Measurements from ENCODE around the gene NLRP7. TPM values are rescaled to one million over a fixed set of nuclear protein-coding genes. Genes with fewer than 3 reads are reported as not detected.
"Not testable (repeated sequence)": the region's sequence is repeated elsewhere in the genome, so short reads cannot be mapped to it uniquely, and the experiment has no call there.

Gene NLRP7
- total and polyA plus RNA-seq, 2 experiments from 2014 or later = 0.73 to 1.8 TPM

- no peak within 1 kb of the TSS for H3K27ac ChIP-seq
- H3K36me3 ChIP-seq = no peaks in the 10 kb centered on the region
- H3K9me3 ChIP-seq (ENCODE audit: low read depth) = no peaks in the 10 kb centered on the region
These were observed 41.4 kb downstream of the NLRP7 start, which contains the start of gene NCR1 for GRCh38 chr19:54905803-54906511. Gene NCR1 (plus strand): TSS chr19:54906148. CDS start chr19:54906188, 40 bp downstream.

GRCh38 chr19:54905421-54905802 lies 41.9 kb downstream of the NLRP7 start:
- H3K9me3 ChIP-seq (ENCODE audit: low read depth) = no peaks in the 10 kb centered on the region
- no peaks in the 10 kb centered on the region for H3K36me3 ChIP-seq
- no peak for DNase-seq (ENCODE audit: low read depth in 1 of 2, low spot score in 1 of 2)
- H3K4me3 ChIP-seq = no peak overlapping the region
- no peaks in the 10 kb centered on the region for H3K4me1 ChIP-seq (ENCODE audit: low read depth)
- TF ChIP-seq CTCF (IDR thresholded peaks at IDR 0.05; ENCODE audit: low read depth, low read length) = no peak
- H3K27me3 ChIP-seq = no peaks in the 10 kb centered on the region
- no peak overlapping the region for H3K27ac ChIP-seq

More at GRCh38 chr19:54905803-54906511, 41.4 kb downstream of the NLRP7 start, which contains the start of gene NCR1:
- Histone ChIP-seq H3K4me3 (no peak within 1 kb of the TSS), H3K4me1 (ENCODE audit: low read depth) (no peaks in the 10 kb centered on the region), H3K27me3 (no peaks in the 10 kb centered on the region)
- DNase-seq (ENCODE audit: low read depth in 1 of 2, low spot score in 1 of 2) = no peak
- TF ChIP-seq CTCF (IDR thresholded peaks at IDR 0.05; ENCODE audit: low read depth, low read length) = no peak

GRCh38 chr19:54904261-54904660 lies 43.1 kb downstream of the NLRP7 start:
- H3K27me3 ChIP-seq; H3K36me3 ChIP-seq; H3K4me1 ChIP-seq (ENCODE audit: low read depth); H3K27ac ChIP-seq; H3K9me3 ChIP-seq (ENCODE audit: low read depth); H3K4me3 ChIP-seq; DNase-seq (ENCODE audit: low read depth in 1 of 2, low spot score in 1 of 2): not testable (repeated sequence)

GRCh38 chr19:54903303-54903702 lies 44.0 kb downstream of the NLRP7 start:
- Histone ChIP-seq H3K36me3 (no peaks in the 10 kb centered on the region), H3K27ac (no peak overlapping the region), H3K27me3 (no peaks in the 10 kb centered on the region), H3K4me3 (no peak overlapping the region), H3K4me1 (ENCODE audit: low read depth) (no peaks in the 10 kb centered on the region), H3K9me3 (ENCODE audit: low read depth) (no peaks in the 10 kb centered on the region)
- TF ChIP-seq CTCF (IDR thresholded peaks at IDR 0.05; ENCODE audit: low read depth, low read length) = no peak
- no peak for DNase-seq (ENCODE audit: low read depth in 1 of 2, low spot score in 1 of 2)

- no peak overlapping the region for H3K27ac ChIP-seq
- no peak for TF ChIP-seq CTCF (IDR thresholded peaks at IDR 0.05; ENCODE audit: low read depth, low read length)
- no peaks in the 10 kb centered on the region for H3K4me1 ChIP-seq (ENCODE audit: low read depth)
- DNase-seq (ENCODE audit: low read depth in 1 of 2, low spot score in 1 of 2) = no peak
- no peaks in the 10 kb centered on the region for H3K9me3 ChIP-seq (ENCODE audit: low read depth)
- no peaks in the 10 kb centered on the region for H3K27me3 ChIP-seq
- no peaks in the 10 kb centered on the region for H3K36me3 ChIP-seq
- H3K4me3 ChIP-seq = no peak overlapping the region
These were observed 45.3 kb downstream of the NLRP7 start for GRCh38 chr19:54902061-54902460.

GRCh38 chr19:54901153-54901552 lies 46.2 kb downstream of the NLRP7 start:
- not testable (repeated sequence) for H3K36me3 ChIP-seq; H3K4me1 ChIP-seq (ENCODE audit: low read depth); H3K27me3 ChIP-seq

GRCh38 chr19:54899646-54900045 lies 47.7 kb downstream of the NLRP7 start:
- H3K4me3 ChIP-seq; DNase-seq (ENCODE audit: low read depth in 1 of 2, low spot score in 1 of 2); H3K27me3 ChIP-seq: not testable (repeated sequence)

More at GRCh38 chr19:54901153-54901552, 46.2 kb downstream of the NLRP7 start:
- not testable (repeated sequence) for DNase-seq (ENCODE audit: low read depth in 1 of 2, low spot score in 1 of 2); H3K27ac ChIP-seq; H3K4me3 ChIP-seq; H3K9me3 ChIP-seq (ENCODE audit: low read depth)

GRCh38 chr19:54898685-54899084 lies 48.6 kb downstream of the NLRP7 start:
- not testable (repeated sequence) for H3K27me3 ChIP-seq; H3K4me3 ChIP-seq; H3K36me3 ChIP-seq; H3K27ac ChIP-seq; H3K9me3 ChIP-seq (ENCODE audit: low read depth); H3K4me1 ChIP-seq (ENCODE audit: low read depth); DNase-seq (ENCODE audit: low read depth in 1 of 2, low spot score in 1 of 2)

More at GRCh38 chr19:54899646-54900045, 47.7 kb downstream of the NLRP7 start:
- not testable (repeated sequence) for H3K4me1 ChIP-seq (ENCODE audit: low read depth); H3K9me3 ChIP-seq (ENCODE audit: low read depth); H3K36me3 ChIP-seq; H3K27ac ChIP-seq
